Stimulated activated CD4-positive, alpha-beta T cell treated with anti-CD3 and anti-CD28 coated beads, Interleukin-4, amount 100 ng/mL, for 1 hour (primary cell): ENCODE data around the gene CSNK1D.

ENCODE experiments used
- DNase-seq: peaks from one replicate; pipeline ENCODE4 v3.0.0-alpha.2; 2020

Gene CSNK1D

GRCh38 chr17:82309656-82310570 is 36.4 kb upstream of the CSNK1D start:
- DNase-seq: no peak

GRCh38 chr17:82305727-82306300 is 32.3 kb upstream of the CSNK1D start:
- DNase-seq: no peak

- DNase-seq: no peak
Measured at GRCh38 chr17:82304826-82305726, 31.6 kb upstream of the CSNK1D start.

GRCh38 chr17:82303944-82304808 is 30.7 kb upstream of the CSNK1D start:
- peak; percentile 2 for DNase-seq

GRCh38 chr17:82302991-82303943 is 29.8 kb upstream of the CSNK1D start:
- DNase-seq: no peak

- DNase-seq: no peak
Measured at GRCh38 chr17:82302568-82302963, 29.1 kb upstream of the CSNK1D start.

GRCh38 chr17:82301916-82302567 is 28.5 kb upstream of the CSNK1D start:
- DNase-seq: peak; percentile 61

GRCh38 chr17:82301300-82301915 is 27.9 kb upstream of the CSNK1D start:
- DNase-seq: no peak

GRCh38 chr17:82300707-82301270 is 27.3 kb upstream of the CSNK1D start:
- peak; percentile 70 for DNase-seq

GRCh38 chr17:82300228-82300627 is 26.7 kb upstream of the CSNK1D start:
- no peak for DNase-seq

GRCh38 chr17:82299452-82299851 is 26.0 kb upstream of the CSNK1D start:
- no peak for DNase-seq

GRCh38 chr17:82298538-82299421 is 25.3 kb upstream of the CSNK1D start:
- no peak for DNase-seq

- DNase-seq: peak; percentile 86
Measured at GRCh38 chr17:82297714-82298537, 24.4 kb upstream of the CSNK1D start.

GRCh38 chr17:82297280-82297713 is 23.8 kb upstream of the CSNK1D start:
- peak; percentile 74 for DNase-seq

- DNase-seq: no peak
Measured at GRCh38 chr17:82296511-82297279, 23.2 kb upstream of the CSNK1D start.

- no peak for DNase-seq
Measured at GRCh38 chr17:82295472-82295814, 21.9 kb upstream of the CSNK1D start.
